ENCODE results near the gene C12orf42.
"Not testable (repeated sequence)": the region's sequence is repeated elsewhere in the genome, so short reads cannot be mapped to it uniquely, and the experiment has no call there.

The C12orf42 gene

GRCh38 chr12:103424849-103425586 is 70.8 kb downstream of the C12orf42 start:
- not testable (repeated sequence) for DNase-seq (ENCODE audit: low spot score)

- DNase-seq (ENCODE audit: low spot score) = no peak
These were observed 72.3 kb downstream of the C12orf42 start for GRCh38 chr12:103423516-103423910.

- no peak for DNase-seq (ENCODE audit: low spot score)
These were observed 72.8 kb downstream of the C12orf42 start for GRCh38 chr12:103422746-103423515.

GRCh38 chr12:103422328-103422727 is 73.4 kb downstream of the C12orf42 start:
- no peak for DNase-seq (ENCODE audit: low spot score)

- no peak for DNase-seq (ENCODE audit: low spot score)
These were observed 74.4 kb downstream of the C12orf42 start for GRCh38 chr12:103421402-103421801.

GRCh38 chr12:103415681-103416080 is 80.1 kb downstream of the C12orf42 start:
- no peak for DNase-seq (ENCODE audit: low spot score)

- DNase-seq (ENCODE audit: low spot score) = peak; percentile 3
These were observed 94.3 kb downstream of the C12orf42 start for GRCh38 chr12:103401421-103401820.

GRCh38 chr12:103399986-103400385 is 95.8 kb downstream of the C12orf42 start:
- DNase-seq (ENCODE audit: low spot score) = no peak

- no peak for DNase-seq (ENCODE audit: low spot score)
These were observed 98.2 kb downstream of the C12orf42 start for GRCh38 chr12:103397536-103397935.

GRCh38 chr12:103392722-103393121 is 103.0 kb downstream of the C12orf42 start:
- no peak for DNase-seq (ENCODE audit: low spot score)

- no peak for DNase-seq (ENCODE audit: low spot score)
These were observed 104.7 kb downstream of the C12orf42 start for GRCh38 chr12:103391103-103391502.

- no peak for DNase-seq (ENCODE audit: low spot score)
These were observed 108.4 kb downstream of the C12orf42 start for GRCh38 chr12:103387385-103387784.

GRCh38 chr12:103386451-103386850 is 109.3 kb downstream of the C12orf42 start:
- DNase-seq (ENCODE audit: low spot score) = no peak

- no peak for DNase-seq (ENCODE audit: low spot score)
These were observed 112.9 kb downstream of the C12orf42 start for GRCh38 chr12:103382736-103383346.

- no peak for DNase-seq (ENCODE audit: low spot score)
These were observed 113.6 kb downstream of the C12orf42 start for GRCh38 chr12:103382119-103382518.

GRCh38 chr12:103379670-103380069 is 116.1 kb downstream of the C12orf42 start:
- DNase-seq (ENCODE audit: low spot score) = no peak

- DNase-seq (ENCODE audit: low spot score) = no peak
These were observed 122.7 kb downstream of the C12orf42 start for GRCh38 chr12:103373088-103373523.

- DNase-seq (ENCODE audit: low spot score) = no peak
These were observed 125.8 kb downstream of the C12orf42 start for GRCh38 chr12:103369929-103370328.

- DNase-seq (ENCODE audit: low spot score) = no peak
These were observed 127.6 kb downstream of the C12orf42 start for GRCh38 chr12:103368167-103368566.

- DNase-seq (ENCODE audit: low spot score) = no peak
These were observed 141.4 kb downstream of the C12orf42 start for GRCh38 chr12:103354403-103354802.

- DNase-seq (ENCODE audit: low spot score) = no peak
These were observed 141.9 kb downstream of the C12orf42 start for GRCh38 chr12:103353913-103354312.

- DNase-seq (ENCODE audit: low spot score) = no peak
These were observed 145.7 kb downstream of the C12orf42 start for GRCh38 chr12:103350116-103350515.

- no peak for DNase-seq (ENCODE audit: low spot score)
These were observed 146.8 kb downstream of the C12orf42 start for GRCh38 chr12:103348935-103349334.
